HG02678 (cell line): ENCODE measurements around the gene AMY2B.
A peak's percentile ranks its signal among the peaks of the same experiment; 100 is the strongest.
"Not testable (repeated sequence)": the region's sequence is repeated elsewhere in the genome, so short reads cannot be mapped to it uniquely, and the experiment has no call there.

Experiments
- ATAC-seq: cut with Tn5 transposase; IDR thresholded peaks from one replicate; pipeline ENCODE4 v1.9.1; 2021; ENCODE audit warnings: mild to moderate bottlenecking, moderate library complexity; ENCODE audit not compliant: unreplicated experiment

The AMY2B gene

GRCh38 chr1:103571289-103571688, at the start of gene AMY2B:
AMY2B (plus strand) TSS chr1:103571589; CDS start chr1:103571603, 14 bp downstream.
- ATAC-seq, result not testable (repeated sequence)

- no peak for ATAC-seq
Observed at GRCh38 chr1:103523346-103523745, 48.0 kb upstream of the AMY2B start.

GRCh38 chr1:103525114-103525606, 46.2 kb upstream of the AMY2B start:
- ATAC-seq, result peak; percentile 60

GRCh38 chr1:103525607-103526507, 45.5 kb upstream of the AMY2B start, which contains the start of gene RNPC3:
RNPC3 (plus strand) TSS chr1:103525699; CDS start chr1:103526071, 372 bp downstream.
- peak; percentile 76 for ATAC-seq

GRCh38 chr1:103527331-103527730, 44.1 kb upstream of the AMY2B start:
- no peak for ATAC-seq

GRCh38 chr1:103529746-103530145, 41.6 kb upstream of the AMY2B start:
- no peak for ATAC-seq

- ATAC-seq, result no peak
Observed at GRCh38 chr1:103538226-103538625, 33.2 kb upstream of the AMY2B start.

GRCh38 chr1:103541431-103541830, 30.0 kb upstream of the AMY2B start:
- no peak for ATAC-seq

- ATAC-seq, result no peak
Observed at GRCh38 chr1:103546496-103546895, 24.9 kb upstream of the AMY2B start.

- no peak for ATAC-seq
Observed at GRCh38 chr1:103547840-103548239, 23.5 kb upstream of the AMY2B start.

GRCh38 chr1:103560427-103560826, 11.0 kb upstream of the AMY2B start:
- ATAC-seq, result no peak

GRCh38 chr1:103561124-103561523, 10.3 kb upstream of the AMY2B start:
- ATAC-seq, result not testable (repeated sequence)

- ATAC-seq, result peak; percentile 84
Observed at GRCh38 chr1:103561643-103562395, 9.6 kb upstream of the AMY2B start.

- no peak for ATAC-seq
Observed at GRCh38 chr1:103563056-103563455, 8.3 kb upstream of the AMY2B start.

- ATAC-seq, result no peak
Observed at GRCh38 chr1:103569493-103569892, 1.9 kb upstream of the AMY2B start.

- ATAC-seq, result no peak
Observed at GRCh38 chr1:103576065-103576464, 4.7 kb downstream of the AMY2B start.

- ATAC-seq, result not testable (repeated sequence)
Observed at GRCh38 chr1:103576784-103577183, 5.4 kb downstream of the AMY2B start.

- no peak for ATAC-seq
Observed at GRCh38 chr1:103582464-103582863, 11.1 kb downstream of the AMY2B start.

- ATAC-seq, result no peak
Observed at GRCh38 chr1:103583887-103584286, 12.5 kb downstream of the AMY2B start.

- ATAC-seq, result no peak
Observed at GRCh38 chr1:103584537-103584936, 13.1 kb downstream of the AMY2B start.

- not testable (repeated sequence) for ATAC-seq
Observed at GRCh38 chr1:103602740-103603139, 31.4 kb downstream of the AMY2B start.

- ATAC-seq, result no peak
Observed at GRCh38 chr1:103616362-103616761, 45.0 kb downstream of the AMY2B start.
